Mucosa of rectum (tissue), 2 donors: Measurements from ENCODE around the gene SERBP1.
"Not testable (repeated sequence)": the region's sequence is repeated elsewhere in the genome, so short reads cannot be mapped to it uniquely, and the experiment has no call there.

Experiments used
- H3K27ac ChIP-seq, 2 donors: one replicate each; pipeline ENCODE4 v1.7.0; 2013; ENCODE audit warnings: inconsistent platforms in 2 of 2, low read depth in 2 of 2, low read length in 2 of 2
- H3K27me3 ChIP-seq, 2 donors: one replicate each; pipeline ENCODE4 v1.7.0; 2013; ENCODE audit warnings: low read length in 2 of 2; ENCODE audit not compliant: control insufficient read depth in 2 of 2, insufficient read depth in 2 of 2
- H3K36me3 ChIP-seq, 2 donors: one replicate each; pipeline ENCODE4 v1.7.0; 2013; ENCODE audit warnings: low read length in 2 of 2; ENCODE audit not compliant: control insufficient read depth in 2 of 2, insufficient read depth in 2 of 2
- H3K4me1 ChIP-seq, 2 donors: one replicate each; pipeline ENCODE4 v1.7.0; 2013; ENCODE audit warnings: low read length in 2 of 2, mild to moderate bottlenecking in 1 of 2; ENCODE audit not compliant: control insufficient read depth in 2 of 2, insufficient read depth in 2 of 2
- H3K4me3 ChIP-seq, 2 donors: one replicate each; pipeline ENCODE4 v1.7.0; 2013; ENCODE audit warnings: low read length in 2 of 2
- H3K9ac ChIP-seq, 2 donors: one replicate each; pipeline ENCODE4 v1.7.0; 2013; ENCODE audit warnings: low read length in 2 of 2, low read depth in 1 of 2, mild to moderate bottlenecking in 1 of 2
- H3K9me3 ChIP-seq, 2 donors: one replicate each; pipeline ENCODE4 v1.7.0; 2013; ENCODE audit warnings: low read length in 2 of 2; ENCODE audit not compliant: control insufficient read depth in 2 of 2
- donor health status: healthy.
- donor health status: Normal muscosa, but diverticular disease.

SERBP1 gene

DNA sequence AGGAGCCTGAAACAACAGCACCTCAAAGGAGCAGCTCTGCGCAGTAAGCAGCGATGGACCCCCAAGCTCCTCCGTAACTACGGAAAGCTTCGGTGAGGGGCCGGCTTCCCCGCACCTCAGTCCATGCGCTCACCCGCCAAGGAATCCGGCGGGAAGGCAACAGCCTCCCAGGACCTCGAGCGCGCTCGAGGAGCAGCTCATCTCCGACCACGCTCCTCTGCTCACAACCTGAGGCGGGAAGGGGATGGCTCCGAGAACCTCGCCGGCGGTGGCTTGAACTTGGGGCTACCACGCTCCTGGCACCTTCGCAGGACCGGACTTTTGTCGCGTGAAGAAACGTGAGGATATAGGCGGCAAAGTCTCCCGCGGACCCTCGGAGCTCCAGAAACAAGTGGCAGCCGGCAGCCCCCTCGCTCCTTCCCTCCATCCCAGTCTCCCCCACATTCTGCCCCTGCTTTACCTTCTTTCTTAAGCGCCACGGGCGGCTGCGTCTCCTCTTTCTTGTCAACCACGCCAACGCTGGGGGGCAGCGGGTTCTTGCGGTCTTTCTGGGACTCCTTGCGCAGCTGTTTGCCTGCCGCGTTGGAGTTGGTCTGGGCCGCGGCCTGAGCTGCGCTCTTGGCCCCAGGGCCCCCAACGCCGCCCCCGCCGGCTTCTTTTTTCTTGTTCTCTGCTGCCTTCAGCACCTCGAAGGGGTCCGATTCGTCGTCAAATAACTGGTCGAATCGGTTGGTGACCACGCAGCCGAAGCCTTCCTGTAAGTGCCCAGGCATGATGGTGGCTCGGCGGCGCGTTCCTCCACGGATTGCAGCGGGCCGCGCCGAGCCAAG, 459 bp downstream of the SERBP1 start:
- no peaks in the 10 kb centered on the region for H3K27me3 ChIP-seq
- peaks cover 7 to 9% of the 10 kb centered on the region in 2 donors for H3K4me1 ChIP-seq
- H3K36me3 ChIP-seq: peaks cover 11 to 12% of the 10 kb centered on the region in 2 donors
- peak overlapping the region; percentile 72 to 84 for H3K9ac ChIP-seq
- peak overlapping the region; percentile 85 to 95 for H3K4me3 ChIP-seq
- H3K9me3 ChIP-seq: no peaks in the 10 kb centered on the region
- peak overlapping the region; percentile 45 to 93 for H3K27ac ChIP-seq

DNA sequence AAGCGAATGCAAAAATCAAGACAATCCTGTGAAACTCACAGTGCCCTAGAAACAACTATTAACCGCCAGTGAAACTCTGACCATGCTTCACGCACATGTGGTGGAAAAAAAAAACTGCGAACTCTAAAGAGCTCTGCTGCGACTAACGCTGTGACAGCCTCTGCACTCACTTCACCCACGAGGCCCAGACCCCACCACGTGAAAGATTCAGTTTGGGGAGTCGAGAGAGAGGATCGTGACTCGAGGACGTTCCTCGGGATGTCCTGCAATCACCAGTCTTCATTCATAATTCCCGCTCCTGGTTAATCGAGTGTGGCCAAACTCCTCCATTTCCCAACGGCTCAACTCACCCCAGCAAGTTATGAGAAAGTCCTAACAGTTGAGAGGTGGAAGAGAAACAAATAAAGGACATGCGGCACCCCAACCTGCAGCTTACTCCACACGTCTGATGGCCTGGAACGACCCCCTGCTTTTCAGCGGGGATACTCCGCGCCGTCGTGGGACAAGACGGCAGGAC, 1.1 kb downstream of the SERBP1 start:
- H3K36me3 ChIP-seq: peaks cover 18 to 19% of the 10 kb centered on the region in 2 donors
- H3K9ac ChIP-seq: peak overlapping the region; percentile 72 to 84
- peak overlapping the region; percentile 45 to 93 for H3K27ac ChIP-seq
- H3K4me3 ChIP-seq: peak overlapping the region; percentile 85 to 95
- no peaks in the 10 kb centered on the region for H3K9me3 ChIP-seq
- H3K27me3 ChIP-seq: no peaks in the 10 kb centered on the region
- H3K4me1 ChIP-seq: peaks cover 7 to 9% of the 10 kb centered on the region in 2 donors

DNA sequence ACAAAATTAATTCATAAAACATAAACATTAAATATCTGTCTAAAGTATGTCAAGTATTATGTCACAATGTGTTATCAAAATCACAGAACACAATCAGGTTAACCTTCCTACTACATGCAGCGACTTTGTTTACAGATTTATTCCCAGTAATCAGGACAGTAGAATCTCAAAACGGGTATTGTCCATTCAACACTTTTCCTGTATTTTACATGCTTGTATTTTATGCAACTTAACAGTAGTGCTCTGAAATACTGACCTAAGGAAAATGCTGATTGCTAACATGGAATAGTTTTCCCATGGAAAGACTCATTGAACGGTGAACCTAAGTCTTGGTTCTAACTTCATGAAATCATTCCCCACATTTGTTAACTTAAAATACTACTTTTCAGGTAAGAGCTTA, 2.3 kb downstream of the SERBP1 start:
- Histone ChIP-seq H3K9ac (peak overlapping the region in 1 of 2 donors; percentile 52), H3K27ac (no peak overlapping the region), H3K9me3 (no peaks in the 10 kb centered on the region), H3K4me1 (peaks cover 7 to 9% of the 10 kb centered on the region in 2 donors), H3K36me3 (peaks cover 28 to 29% of the 10 kb centered on the region in 2 donors), H3K27me3 (no peaks in the 10 kb centered on the region), H3K4me3 (peak overlapping the region; percentile 85 to 95)

- Histone ChIP-seq H3K27me3 (no peaks in the 10 kb centered on the region), H3K36me3 (peaks cover 29 to 30% of the 10 kb centered on the region in 2 donors), H3K4me1 (peaks cover 7 to 9% of the 10 kb centered on the region in 2 donors), H3K27ac (no peak overlapping the region), H3K9ac (no peak overlapping the region), H3K4me3 (peak overlapping the region; percentile 85 to 95), H3K9me3 (no peaks in the 10 kb centered on the region)
These were observed 2.7 kb downstream of the SERBP1 start for GRCh38 chr1:67427465-67427864.

GRCh38 chr1:67420835-67421492, 9.2 kb downstream of the SERBP1 start:
- Histone ChIP-seq H3K4me3 (no peak overlapping the region), H3K27me3 (no peaks in the 10 kb centered on the region), H3K4me1 (peaks cover 0 to 6% of the 10 kb centered on the region in 2 donors), H3K9me3 (no peaks in the 10 kb centered on the region), H3K9ac (no peak overlapping the region), H3K27ac (no peak overlapping the region), H3K36me3 (peaks cover 71 to 82% of the 10 kb centered on the region in 2 donors)

DNA sequence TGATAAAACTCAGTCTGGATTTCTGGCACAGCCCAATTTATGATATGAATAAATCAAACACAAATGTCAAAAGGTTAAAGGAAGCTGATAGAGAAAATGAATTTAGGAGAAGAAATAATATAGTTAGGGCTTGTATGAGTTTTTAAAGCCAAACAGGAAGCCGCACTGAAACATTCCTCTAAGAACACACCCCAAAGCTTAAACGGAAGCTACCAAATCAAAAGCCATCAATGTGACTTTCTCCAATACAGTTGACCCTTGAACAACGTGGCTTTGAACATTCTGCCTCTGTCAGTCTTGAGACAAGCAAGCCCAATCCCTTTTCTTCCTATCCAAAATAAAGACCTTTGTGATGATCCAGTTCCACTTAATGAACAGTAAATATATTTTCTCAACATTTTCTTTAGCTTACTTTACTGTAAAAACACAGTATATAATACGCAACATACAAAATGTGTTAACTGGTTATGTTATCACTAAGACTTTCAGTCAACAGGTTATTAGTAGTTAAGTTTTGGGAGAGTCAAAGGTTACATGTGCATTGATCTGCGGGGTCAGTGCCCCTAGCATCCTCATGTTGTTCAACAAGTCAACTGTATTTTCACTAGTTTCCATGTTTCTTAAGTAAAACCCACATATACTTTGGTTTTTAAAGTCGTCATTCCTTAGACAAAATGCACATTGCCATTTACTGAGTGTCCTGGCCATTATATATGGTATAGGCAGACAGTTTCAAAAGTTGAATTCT, 11.2 kb downstream of the SERBP1 start:
- Histone ChIP-seq H3K9ac (no peak overlapping the region), H3K4me1 (peaks cover 0 to 6% of the 10 kb centered on the region in 2 donors), H3K4me3 (no peak overlapping the region), H3K36me3 (peaks cover 69 to 82% of the 10 kb centered on the region in 2 donors), H3K27ac (no peak overlapping the region), H3K9me3 (no peaks in the 10 kb centered on the region), H3K27me3 (no peaks in the 10 kb centered on the region)

- H3K36me3 ChIP-seq: peaks cover 67 to 79% of the 10 kb centered on the region in 2 donors
- not testable (repeated sequence) for H3K4me3 ChIP-seq, H3K9ac ChIP-seq, H3K9me3 ChIP-seq, H3K4me1 ChIP-seq, H3K27ac ChIP-seq, H3K27me3 ChIP-seq
These were observed 12.5 kb downstream of the SERBP1 start for GRCh38 chr1:67417733-67418132.

GRCh38 chr1:67415041-67415440, 15.2 kb downstream of the SERBP1 start:
- Histone ChIP-seq H3K9me3 (no peaks in the 10 kb centered on the region), H3K27me3 (no peaks in the 10 kb centered on the region), H3K9ac (no peak overlapping the region), H3K4me1 (peaks cover 0 to 6% of the 10 kb centered on the region in 2 donors), H3K27ac (no peak overlapping the region), H3K4me3 (no peak overlapping the region), H3K36me3 (peaks cover 56 to 59% of the 10 kb centered on the region in 2 donors)

GRCh38 chr1:67414574-67414973, 15.6 kb downstream of the SERBP1 start:
- H3K4me1 ChIP-seq: peaks cover 0 to 6% of the 10 kb centered on the region in 2 donors
- H3K9ac ChIP-seq: no peak overlapping the region
- no peaks in the 10 kb centered on the region for H3K27me3 ChIP-seq
- H3K36me3 ChIP-seq: peaks cover 57 to 63% of the 10 kb centered on the region in 2 donors
- no peaks in the 10 kb centered on the region for H3K9me3 ChIP-seq
- no peak overlapping the region for H3K27ac ChIP-seq
- H3K4me3 ChIP-seq: no peak overlapping the region
